ENCODE results near the gene SNX14. TPM values are rescaled to one million over a fixed set of nuclear protein-coding genes. Genes with fewer than 3 reads are reported as not detected.

SNX14 gene
- total RNA-seq, 1 experiment from 2014 or later: 72.9 TPM

DNA sequence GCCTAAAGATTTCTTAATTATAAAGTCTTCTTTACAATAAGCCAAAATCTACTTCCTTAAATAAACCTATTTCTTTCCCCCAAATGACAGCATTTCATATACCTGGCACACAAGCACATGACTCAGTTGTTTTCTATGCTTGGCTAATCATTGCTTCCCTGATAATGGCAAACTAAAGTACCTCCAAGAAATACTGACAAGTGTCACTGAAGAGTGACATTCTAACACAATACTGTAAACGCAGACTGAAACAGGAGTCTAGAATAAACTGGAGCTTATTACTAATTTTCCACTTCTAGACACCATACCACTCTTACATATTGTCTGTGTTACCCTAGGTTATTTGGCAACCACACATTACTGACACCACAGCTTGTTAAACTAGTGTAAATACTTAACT is 34.7 kb upstream of the SNX14 start:
- no peak for DNase-seq
- H3K4me1 Mint-ChIP-seq (ENCODE audit: low read depth, unreplicated experiment): peaks cover 37% of the 10 kb centered on the region
- peak overlapping the region; percentile 32 for H3K27ac Mint-ChIP-seq (ENCODE audit: unreplicated experiment)
- no TSS peak for BruUV-seq (replicated peaks)
- peaks cover 84% of the 10 kb centered on the region for H3K36me3 Mint-ChIP-seq (ENCODE audit: insufficient read depth, unreplicated experiment)
- no peaks in the 10 kb centered on the region for H3K27me3 Mint-ChIP-seq (ENCODE audit: unreplicated experiment)
- TF ChIP-seq, protein P1, sequence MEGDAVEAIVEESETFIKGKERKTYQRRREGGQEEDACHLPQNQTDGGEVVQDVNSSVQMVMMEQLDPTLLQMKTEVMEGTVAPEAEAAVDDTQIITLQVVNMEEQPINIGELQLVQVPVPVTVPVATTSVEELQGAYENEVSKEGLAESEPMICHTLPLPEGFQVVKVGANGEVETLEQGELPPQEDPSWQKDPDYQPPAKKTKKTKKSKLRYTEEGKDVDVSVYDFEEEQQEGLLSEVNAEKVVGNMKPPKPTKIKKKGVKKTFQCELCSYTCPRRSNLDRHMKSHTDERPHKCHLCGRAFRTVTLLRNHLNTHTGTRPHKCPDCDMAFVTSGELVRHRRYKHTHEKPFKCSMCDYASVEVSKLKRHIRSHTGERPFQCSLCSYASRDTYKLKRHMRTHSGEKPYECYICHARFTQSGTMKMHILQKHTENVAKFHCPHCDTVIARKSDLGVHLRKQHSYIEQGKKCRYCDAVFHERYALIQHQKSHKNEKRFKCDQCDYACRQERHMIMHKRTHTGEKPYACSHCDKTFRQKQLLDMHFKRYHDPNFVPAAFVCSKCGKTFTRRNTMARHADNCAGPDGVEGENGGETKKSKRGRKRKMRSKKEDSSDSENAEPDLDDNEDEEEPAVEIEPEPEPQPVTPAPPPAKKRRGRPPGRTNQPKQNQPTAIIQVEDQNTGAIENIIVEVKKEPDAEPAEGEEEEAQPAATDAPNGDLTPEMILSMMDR (IDR thresholded peaks at IDR 0.05; ENCODE audit: unreplicated experiment): no peak
- intact Hi-C loops (cut with micrococcal nuclease; ENCODE audit: unreplicated experiment): no loop called here
- CTCF ChIA-PET: no interaction called here
- H3K9me3 Mint-ChIP-seq (ENCODE audit: low read depth, unreplicated experiment): no peaks in the 10 kb centered on the region
- peak overlapping the region; percentile 7 for H3K4me3 Mint-ChIP-seq (ENCODE audit: low read depth, unreplicated experiment)

DNA sequence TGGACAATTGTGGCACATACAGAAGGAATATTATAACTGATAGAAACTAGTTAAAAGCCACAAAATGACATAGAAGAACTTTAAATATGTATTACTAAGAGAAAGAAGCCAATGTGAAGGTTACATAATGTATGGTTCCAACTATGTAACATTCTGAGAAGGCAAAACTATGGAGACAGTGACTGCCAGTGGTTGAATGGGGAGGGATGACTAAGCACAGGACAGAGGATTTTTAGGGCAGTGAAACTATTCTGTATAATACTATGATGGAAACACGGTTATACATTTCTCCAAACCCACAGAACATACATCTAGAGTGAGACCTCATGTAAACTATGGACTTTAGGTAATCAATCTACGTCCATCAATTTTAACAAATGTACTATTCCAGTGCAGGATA is 26.6 kb upstream of the SNX14 start:
- no peak overlapping the region for H3K27ac Mint-ChIP-seq (ENCODE audit: unreplicated experiment)

DNA sequence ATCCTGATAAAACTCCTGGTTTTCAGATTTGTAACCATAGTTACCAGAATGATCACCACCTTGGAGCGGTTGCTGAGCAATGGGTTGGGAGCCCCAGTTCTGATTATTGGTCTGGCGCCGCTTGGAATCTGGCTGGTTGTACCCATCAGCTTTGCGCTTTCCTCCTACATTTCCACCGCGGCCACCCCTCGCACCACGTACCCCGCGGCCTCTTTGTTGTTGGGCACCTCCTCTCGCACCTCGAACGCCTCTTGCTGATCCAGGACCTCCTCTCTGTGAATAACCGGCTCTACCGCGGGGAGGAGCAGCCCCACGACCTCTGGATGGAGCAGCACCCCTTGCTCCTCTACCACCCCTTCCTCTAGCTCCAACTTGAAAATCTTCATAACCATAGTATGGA is 21.1 kb upstream of the SNX14 start:
- no peak overlapping the region for H3K4me3 Mint-ChIP-seq (ENCODE audit: low read depth, unreplicated experiment)
- BruUV-seq (replicated peaks): TSS peak; percentile 9
- H3K36me3 Mint-ChIP-seq (ENCODE audit: insufficient read depth, unreplicated experiment): peaks cover 79% of the 10 kb centered on the region

More for the DNA sequence above, 26.6 kb upstream of the SNX14 start:
- CTCF ChIA-PET: no interaction called here
- TF ChIP-seq, protein P1 (IDR thresholded peaks at IDR 0.05; ENCODE audit: unreplicated experiment): no peak
- intact Hi-C loops (cut with micrococcal nuclease; ENCODE audit: unreplicated experiment): no loop called here
- no peaks in the 10 kb centered on the region for H3K27me3 Mint-ChIP-seq (ENCODE audit: unreplicated experiment)
- peaks cover 9% of the 10 kb centered on the region for H3K4me1 Mint-ChIP-seq (ENCODE audit: low read depth, unreplicated experiment)
- no peak overlapping the region for H3K4me3 Mint-ChIP-seq (ENCODE audit: low read depth, unreplicated experiment)
- no TSS peak for BruUV-seq (replicated peaks)
- no peaks in the 10 kb centered on the region for H3K9me3 Mint-ChIP-seq (ENCODE audit: low read depth, unreplicated experiment)
- DNase-seq: no peak
- peaks cover 89% of the 10 kb centered on the region for H3K36me3 Mint-ChIP-seq (ENCODE audit: insufficient read depth, unreplicated experiment)

DNA sequence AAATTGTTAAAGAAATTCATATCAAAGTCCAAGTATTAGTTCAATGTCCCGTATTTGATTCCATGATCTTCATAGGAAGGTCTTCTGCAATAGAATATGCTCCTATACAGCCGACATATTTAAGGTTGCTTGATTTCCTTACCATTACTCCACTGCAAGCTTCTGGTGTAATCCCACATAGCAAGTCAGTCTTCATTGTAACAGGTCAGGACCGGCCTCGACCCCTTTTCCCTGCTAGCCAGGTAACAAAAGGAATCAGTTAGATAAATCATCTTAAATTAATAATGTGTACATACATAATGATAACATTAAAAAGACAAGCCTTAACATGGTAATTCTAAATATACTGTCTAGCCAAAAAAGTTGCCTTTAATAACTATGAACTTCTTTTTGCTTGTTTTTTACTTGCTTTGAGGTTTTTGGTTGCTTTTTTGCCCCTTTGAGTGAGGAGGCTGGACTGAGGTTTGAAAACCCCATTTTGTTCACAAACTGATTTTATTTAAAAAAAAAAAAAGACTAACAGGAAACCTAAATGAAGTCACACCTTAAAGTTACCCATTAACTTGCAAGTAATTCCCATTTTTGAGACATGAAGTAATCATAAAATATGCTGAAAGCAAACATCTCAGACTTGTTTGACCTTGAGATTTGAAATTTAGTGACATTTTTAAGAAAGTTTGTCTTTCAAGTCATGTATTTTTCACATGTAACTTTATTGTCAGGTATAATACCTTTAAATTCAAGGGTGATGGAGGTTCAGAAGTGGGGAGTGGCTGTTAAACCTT is 19.2 kb upstream of the SNX14 start:
- H3K27ac Mint-ChIP-seq (ENCODE audit: unreplicated experiment): peak overlapping the region; percentile 39
- no peak overlapping the region for H3K4me3 Mint-ChIP-seq (ENCODE audit: low read depth, unreplicated experiment)
- TF ChIP-seq, protein P1 (IDR thresholded peaks at IDR 0.05; ENCODE audit: unreplicated experiment): no peak
- DNase-seq: no peak
- peaks cover 76% of the 10 kb centered on the region for H3K36me3 Mint-ChIP-seq (ENCODE audit: insufficient read depth, unreplicated experiment)
- BruUV-seq (replicated peaks): no TSS peak
- H3K27me3 Mint-ChIP-seq (ENCODE audit: unreplicated experiment): no peaks in the 10 kb centered on the region
- no peaks in the 10 kb centered on the region for H3K9me3 Mint-ChIP-seq (ENCODE audit: low read depth, unreplicated experiment)
- CTCF ChIA-PET: no interaction called here
- H3K4me1 Mint-ChIP-seq (ENCODE audit: low read depth, unreplicated experiment): peaks cover 17% of the 10 kb centered on the region
- intact Hi-C loops (cut with micrococcal nuclease; ENCODE audit: unreplicated experiment): no loop called here

More for the DNA sequence above, 21.1 kb upstream of the SNX14 start:
- CTCF ChIA-PET: no interaction called here
- Mint-ChIP-seq H3K27me3 (ENCODE audit: unreplicated experiment) (no peaks in the 10 kb centered on the region), H3K4me1 (ENCODE audit: low read depth, unreplicated experiment) (peaks cover 17% of the 10 kb centered on the region), H3K9me3 (ENCODE audit: low read depth, unreplicated experiment) (no peaks in the 10 kb centered on the region), H3K27ac (ENCODE audit: unreplicated experiment) (peak overlapping the region; percentile 58)
- no peak for DNase-seq
- TF ChIP-seq, protein P1 (IDR thresholded peaks at IDR 0.05; ENCODE audit: unreplicated experiment): no peak
- intact Hi-C loops (cut with micrococcal nuclease; ENCODE audit: unreplicated experiment): no loop called here

All from Calu3 (cell line).